Spleen (tissue), 7 donors: ENCODE data around the gene CORO1A.

Experiments used
- POLR2AphosphoS5 ChIP-seq, 3 donors: sonication (generic); formaldehyde crosslinking; IDR thresholded peaks; one replicate each; pipeline ENCODE4 v1.5.1; 2017; ENCODE audit warnings: antibody characterized with exemption in 3 of 3
- TF ChIP-seq, protein P1 (sequence below), 11 experiments: fragments of 200-600 bp in 7 of 11; fragments of 450-650 bp in 4 of 11; sonication (generic) in 4 of 11; IDR thresholded peaks in 8 of 11; conservative IDR thresholded peaks in 3 of 11; 1 replicate in 7 of 11; 2 replicates in 4 of 11; pipeline versions ENCODE4 v1.4.0 to v1.8.0; 2016 to 2021; ENCODE audit warnings: antibody characterized with exemption in 11 of 11, inconsistent platforms in 4 of 11, mild to moderate bottlenecking in 1 of 11
- donor health status: DM: no; HTN: no; CAD: no; lungs with moderate emphysema.
- donor health status: DM: no; HTN: no; CAD: no.
- donor health status: DM: no; HTN: no; CAD: no.

DNA sequence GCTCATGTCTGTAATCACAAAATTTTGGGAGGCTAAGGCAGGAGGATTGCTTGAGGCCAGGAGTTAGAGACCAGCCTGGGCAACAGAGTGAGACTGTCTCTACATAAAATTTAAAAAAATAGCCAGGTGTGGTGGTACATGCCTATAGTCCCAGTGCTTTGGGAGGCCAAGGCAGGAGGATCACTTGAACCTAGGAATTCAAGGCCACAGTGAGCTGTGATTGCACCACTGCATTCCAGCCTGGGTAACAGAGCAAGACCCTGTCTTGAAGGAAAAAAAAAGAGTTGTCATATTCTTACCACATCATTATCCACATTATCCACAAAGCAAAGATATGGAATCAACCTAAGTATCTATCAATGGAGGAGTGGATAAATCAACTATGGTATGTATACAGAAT is 39.4 kb upstream of the CORO1A start:
- TF ChIP-seq, protein P1, sequence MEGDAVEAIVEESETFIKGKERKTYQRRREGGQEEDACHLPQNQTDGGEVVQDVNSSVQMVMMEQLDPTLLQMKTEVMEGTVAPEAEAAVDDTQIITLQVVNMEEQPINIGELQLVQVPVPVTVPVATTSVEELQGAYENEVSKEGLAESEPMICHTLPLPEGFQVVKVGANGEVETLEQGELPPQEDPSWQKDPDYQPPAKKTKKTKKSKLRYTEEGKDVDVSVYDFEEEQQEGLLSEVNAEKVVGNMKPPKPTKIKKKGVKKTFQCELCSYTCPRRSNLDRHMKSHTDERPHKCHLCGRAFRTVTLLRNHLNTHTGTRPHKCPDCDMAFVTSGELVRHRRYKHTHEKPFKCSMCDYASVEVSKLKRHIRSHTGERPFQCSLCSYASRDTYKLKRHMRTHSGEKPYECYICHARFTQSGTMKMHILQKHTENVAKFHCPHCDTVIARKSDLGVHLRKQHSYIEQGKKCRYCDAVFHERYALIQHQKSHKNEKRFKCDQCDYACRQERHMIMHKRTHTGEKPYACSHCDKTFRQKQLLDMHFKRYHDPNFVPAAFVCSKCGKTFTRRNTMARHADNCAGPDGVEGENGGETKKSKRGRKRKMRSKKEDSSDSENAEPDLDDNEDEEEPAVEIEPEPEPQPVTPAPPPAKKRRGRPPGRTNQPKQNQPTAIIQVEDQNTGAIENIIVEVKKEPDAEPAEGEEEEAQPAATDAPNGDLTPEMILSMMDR (IDR thresholded peaks at IDR 0.05 in 8 of 11, conservative IDR thresholded peaks at IDR 0.05 in 3 of 11), result no peak
- no peak for TF ChIP-seq POLR2AphosphoS5 (IDR thresholded peaks at IDR 0.05)
